HFF-Myc (cell line): ENCODE results near the gene EIF4A3.
"Not testable (repeated sequence)": the region's sequence is repeated elsewhere in the genome, so short reads cannot be mapped to it uniquely, and the experiment has no call there.

ENCODE experiments used
- DNase-seq: peaks from one replicate; pipeline ENCODE4 v3.0.0-alpha.2; 2011; ENCODE audit warnings: low read depth; ENCODE audit errors: extremely low read depth
- H3K4me3 ChIP-seq: replicated peaks from 2 replicates; pipeline ENCODE4 v1.5.1; 2011; ENCODE audit warnings: low read depth, mild to moderate bottlenecking, control low read depth, low read length
- CTCF ChIP-seq: IDR thresholded peaks from 2 replicates; pipeline ENCODE4 v1.5.1; 2012; ENCODE audit warnings: mild to moderate bottlenecking, low read depth, low read length, control low read depth; ENCODE audit errors: missing control alignments

Gene EIF4A3

DNA sequence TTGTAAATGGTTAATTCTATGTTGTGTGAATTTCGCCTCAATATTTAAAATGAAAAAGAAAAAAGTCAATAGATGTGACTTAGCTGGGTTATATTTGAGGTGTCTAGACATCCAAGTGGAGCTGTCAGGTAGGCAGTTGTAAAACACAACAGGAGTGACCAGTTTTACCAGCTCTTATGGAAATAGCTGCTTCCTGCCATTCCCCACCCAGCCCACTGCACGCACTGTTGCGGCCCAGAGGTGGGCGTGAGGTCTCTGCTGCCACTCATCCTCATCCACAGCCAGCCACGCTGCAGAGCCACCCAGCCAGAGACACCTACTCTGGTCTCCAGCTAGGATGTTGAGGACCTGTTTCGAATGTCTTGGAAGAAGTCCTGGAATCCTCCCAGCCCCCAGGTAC lies 19.5 kb upstream of the EIF4A3 start:
- TF ChIP-seq CTCF: no peak
- H3K4me3 ChIP-seq: no peak overlapping the region
- no peak for DNase-seq

GRCh38 chr17:80164185-80164584 lies 17.3 kb upstream of the EIF4A3 start:
- no peak for DNase-seq
- no peak for TF ChIP-seq CTCF
- H3K4me3 ChIP-seq: no peak overlapping the region

- DNase-seq: no peak
- TF ChIP-seq CTCF: no peak
Observed at GRCh38 chr17:80163336-80163735, 16.4 kb upstream of the EIF4A3 start.

GRCh38 chr17:80160536-80160935 lies 13.6 kb upstream of the EIF4A3 start:
- no peak for DNase-seq
- H3K4me3 ChIP-seq: no peak overlapping the region
- no peak for TF ChIP-seq CTCF

More at GRCh38 chr17:80163336-80163735, 16.4 kb upstream of the EIF4A3 start:
- H3K4me3 ChIP-seq: no peak overlapping the region

DNA sequence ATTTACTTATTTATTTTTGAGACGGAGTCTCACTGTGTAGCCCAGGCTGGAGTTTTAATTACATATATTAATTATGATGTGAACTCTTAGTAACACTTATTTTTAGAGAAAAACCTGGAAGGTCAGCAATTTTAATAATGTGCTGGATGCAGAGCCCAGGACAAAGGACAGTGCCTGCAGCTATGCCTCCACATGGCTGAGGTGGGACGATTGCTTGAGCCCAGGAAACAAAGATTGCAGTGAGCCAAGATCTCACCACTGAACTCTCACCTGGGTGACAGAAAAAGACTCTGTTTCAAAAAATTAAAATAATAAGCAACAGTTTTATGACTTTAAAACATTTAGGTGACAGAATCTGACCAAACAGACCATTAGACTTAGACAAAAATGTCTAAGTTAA lies 11.9 kb upstream of the EIF4A3 start:
- no peak for DNase-seq
- TF ChIP-seq CTCF: no peak
- no peak overlapping the region for H3K4me3 ChIP-seq

DNA sequence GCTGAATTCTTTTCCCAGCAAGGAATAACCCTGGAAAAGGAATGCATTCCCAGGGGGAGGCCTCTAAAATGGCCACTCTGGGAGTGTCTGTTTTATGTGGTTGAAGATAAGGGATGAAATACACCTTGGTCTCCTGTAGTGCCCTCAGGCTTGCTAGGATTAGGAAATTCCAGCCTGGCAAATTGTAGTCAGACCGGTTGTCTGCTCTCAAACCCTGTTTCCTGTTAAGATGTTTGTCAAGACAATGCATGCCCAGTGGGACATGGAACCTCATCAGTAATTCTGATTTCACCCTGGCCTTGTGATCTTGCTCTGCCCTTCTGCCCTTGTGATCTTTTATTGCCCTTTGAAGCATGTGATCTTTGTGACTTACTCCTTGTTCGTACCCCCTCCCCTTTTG lies 8.7 kb upstream of the EIF4A3 start:
- not testable (repeated sequence) for H3K4me3 ChIP-seq, DNase-seq

GRCh38 chr17:80154166-80154565 lies 7.2 kb upstream of the EIF4A3 start:
- no peak overlapping the region for H3K4me3 ChIP-seq

More at GRCh38 chr17:80154166-80154565, 7.2 kb upstream of the EIF4A3 start:
- no peak for TF ChIP-seq CTCF
- no peak for DNase-seq
